IMR-90 (cell line): ENCODE data around the gene EFCC1.

Experiments used
- CTCF ChIP-seq: conservative IDR thresholded peaks from 2 replicates; pipeline ENCODE4 v1.5.1; 2012; ENCODE audit warnings: mild to moderate bottlenecking, low read depth, low read length, improper control_type of control experiment
- ELK1 ChIP-seq: fragments of 150-350 bp; IDR thresholded peaks from 2 replicates; pipeline ENCODE4 v1.6.1; 2016; ENCODE audit warnings: low read depth, mild to moderate bottlenecking, low read length, moderate library complexity, borderline replicate concordance
- POLR2A ChIP-seq: IDR thresholded peaks from 2 replicates; pipeline ENCODE4 v1.6.1; 2012; ENCODE audit warnings: mild to moderate bottlenecking, low read depth, low read length
- RAD21 ChIP-seq: IDR thresholded peaks from 2 replicates; pipeline ENCODE4 v1.6.1; 2012; ENCODE audit warnings: low read length, improper control_type of control experiment
- USF2 ChIP-seq: fragments of 150-350 bp; IDR thresholded peaks from 2 replicates; pipeline ENCODE4 v1.6.1; 2017; ENCODE audit warnings: mild to moderate bottlenecking, antibody characterized with exemption, low read length, low read depth

GRCh38 chr3:129033633-129034321, 32.7 kb downstream of the EFCC1 start:
- TF ChIP-seq RAD21 (no peak), CTCF (no peak), POLR2A (no peak), USF2 (no peak), ELK1 (no peak)
